ENCODE measurements around the gene NPEPL1.

NPEPL1 gene

DNA sequence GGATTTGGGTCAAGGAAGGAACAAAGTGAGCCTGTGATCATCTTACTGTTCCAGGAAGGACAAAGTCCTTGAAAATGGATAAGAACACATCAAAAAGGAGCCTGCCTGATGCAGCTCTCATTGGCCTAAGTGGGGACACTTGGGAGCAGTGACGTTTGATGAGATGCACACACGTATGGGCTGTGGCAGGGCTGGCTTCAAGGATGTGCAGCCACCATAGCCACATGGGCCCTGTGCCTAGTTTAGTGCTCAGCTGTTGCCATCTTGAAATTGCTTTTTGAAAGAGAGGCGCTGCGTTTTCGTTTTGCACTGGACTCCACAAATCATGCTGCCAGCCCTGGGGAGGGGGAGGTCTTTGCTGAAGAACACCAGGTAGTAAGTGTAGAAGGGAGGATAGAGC, 6.6 kb upstream of the NPEPL1 start:
- no peak for DNase-seq

DNA sequence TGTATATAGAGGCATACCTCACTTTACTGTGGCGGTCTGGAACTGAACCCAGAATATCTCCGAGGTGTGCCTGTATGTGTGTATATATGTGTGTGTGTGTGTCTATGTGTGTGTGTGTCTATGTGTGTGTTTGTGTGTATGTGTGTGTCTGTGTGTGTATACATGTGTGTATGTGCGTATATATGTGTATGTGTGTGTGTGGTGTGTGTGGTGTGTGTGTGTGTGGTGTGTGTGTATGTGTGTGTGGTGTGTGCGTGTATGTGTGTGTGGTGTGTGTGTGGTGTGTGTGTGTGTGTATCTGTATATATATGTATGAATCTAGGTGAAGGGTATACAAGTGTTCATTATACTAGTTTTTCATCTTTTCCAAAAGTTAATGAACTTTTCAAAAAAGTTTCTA, 4.2 kb upstream of the NPEPL1 start:
- DNase-seq, result no peak

DNA sequence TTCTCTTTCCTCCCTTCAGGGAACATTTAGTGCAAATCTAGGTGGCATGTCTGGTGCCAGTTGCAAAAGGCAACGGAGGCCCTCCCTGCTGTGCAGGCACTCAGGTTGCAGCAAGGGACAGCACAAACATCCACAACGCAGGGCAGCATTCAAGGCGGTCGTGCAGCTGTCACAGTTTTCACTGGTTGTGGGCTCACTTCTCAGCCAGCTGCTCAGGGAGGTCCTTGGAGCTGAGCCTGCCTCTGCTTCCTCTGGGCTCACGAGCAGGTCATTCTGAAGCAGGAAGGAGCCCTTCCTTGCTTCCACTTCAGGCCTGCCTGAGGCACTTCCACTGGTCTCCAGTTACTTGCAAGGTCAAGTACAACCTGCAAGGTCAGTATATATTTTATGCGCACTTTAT, 3.8 kb upstream of the NPEPL1 start:
- DNase-seq, result no peak

DNA sequence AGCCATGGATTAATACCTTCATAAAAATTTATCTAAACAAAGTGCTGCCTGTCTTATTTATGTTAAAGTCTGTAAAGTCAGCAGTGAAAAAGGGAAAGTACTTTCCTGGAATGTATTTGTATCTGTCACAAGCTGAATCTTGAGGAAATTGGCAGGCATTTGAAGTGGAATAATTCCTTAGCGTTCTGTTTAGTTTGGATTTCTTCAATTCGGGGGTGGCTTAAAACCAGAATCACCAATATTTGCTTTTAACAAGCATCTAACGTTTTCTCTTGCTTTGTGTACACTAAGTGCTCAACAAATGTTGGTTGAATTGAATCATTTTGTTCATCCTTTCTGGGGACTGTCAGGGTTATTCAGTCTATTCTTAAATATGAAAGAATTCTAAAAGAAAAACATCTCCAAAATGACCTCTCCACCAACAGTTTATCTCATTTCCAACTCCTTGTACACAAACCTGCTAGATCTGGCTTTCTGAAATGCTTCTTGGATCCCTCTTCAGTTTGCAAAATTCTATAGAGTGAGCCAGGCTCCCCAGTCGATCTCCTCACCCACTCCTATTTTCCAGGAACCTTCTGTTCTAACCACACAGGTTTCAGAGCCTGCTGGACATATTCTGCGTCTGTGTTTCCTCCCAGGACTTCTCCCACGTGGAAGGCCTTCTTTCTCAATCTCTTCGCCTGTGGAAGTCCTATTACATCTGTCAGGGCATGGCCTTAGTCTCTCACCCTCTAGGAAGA, 2.0 kb upstream of the NPEPL1 start:
- DNase-seq, result no peak

DNA sequence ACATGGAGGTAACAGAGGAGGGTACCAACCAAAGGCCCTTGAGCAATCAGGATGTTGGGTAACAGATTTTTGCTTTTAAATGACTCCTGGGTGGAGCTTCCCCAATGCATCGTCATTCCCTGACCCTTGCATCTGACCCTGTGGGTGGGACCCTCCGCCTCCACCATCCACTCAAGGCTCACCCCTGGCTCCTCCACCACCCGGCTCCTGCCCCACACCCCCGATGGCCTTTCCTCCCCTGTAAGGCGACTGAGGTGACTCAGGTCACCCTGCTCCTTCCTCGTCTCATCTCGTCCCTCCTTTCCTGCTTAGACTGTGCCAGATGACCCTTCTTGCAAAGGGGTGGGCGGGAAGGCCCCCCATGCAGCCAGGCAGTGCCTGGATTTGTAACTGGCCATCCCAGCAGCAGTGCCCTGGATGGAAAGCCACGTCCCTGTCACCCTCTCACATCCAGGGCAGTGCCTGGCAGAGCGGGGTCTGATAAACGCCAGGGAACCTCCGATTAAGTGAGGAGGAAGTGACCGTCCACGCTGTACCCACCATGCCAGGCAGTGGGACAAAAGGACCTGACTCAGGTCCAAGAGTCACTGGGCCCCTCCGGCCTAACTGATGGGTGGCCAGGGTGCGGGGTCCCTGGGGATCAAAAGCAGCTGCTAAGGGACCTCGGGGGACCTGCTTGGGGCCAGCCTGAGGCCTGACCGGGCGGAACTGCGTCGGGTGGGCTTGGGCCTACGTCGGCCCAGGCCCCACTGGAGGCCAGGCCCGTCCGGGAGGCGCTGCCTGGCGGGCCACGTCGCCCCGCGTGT, 624 bp upstream of the NPEPL1 start:
- DNase-seq, result no peak

DNA sequence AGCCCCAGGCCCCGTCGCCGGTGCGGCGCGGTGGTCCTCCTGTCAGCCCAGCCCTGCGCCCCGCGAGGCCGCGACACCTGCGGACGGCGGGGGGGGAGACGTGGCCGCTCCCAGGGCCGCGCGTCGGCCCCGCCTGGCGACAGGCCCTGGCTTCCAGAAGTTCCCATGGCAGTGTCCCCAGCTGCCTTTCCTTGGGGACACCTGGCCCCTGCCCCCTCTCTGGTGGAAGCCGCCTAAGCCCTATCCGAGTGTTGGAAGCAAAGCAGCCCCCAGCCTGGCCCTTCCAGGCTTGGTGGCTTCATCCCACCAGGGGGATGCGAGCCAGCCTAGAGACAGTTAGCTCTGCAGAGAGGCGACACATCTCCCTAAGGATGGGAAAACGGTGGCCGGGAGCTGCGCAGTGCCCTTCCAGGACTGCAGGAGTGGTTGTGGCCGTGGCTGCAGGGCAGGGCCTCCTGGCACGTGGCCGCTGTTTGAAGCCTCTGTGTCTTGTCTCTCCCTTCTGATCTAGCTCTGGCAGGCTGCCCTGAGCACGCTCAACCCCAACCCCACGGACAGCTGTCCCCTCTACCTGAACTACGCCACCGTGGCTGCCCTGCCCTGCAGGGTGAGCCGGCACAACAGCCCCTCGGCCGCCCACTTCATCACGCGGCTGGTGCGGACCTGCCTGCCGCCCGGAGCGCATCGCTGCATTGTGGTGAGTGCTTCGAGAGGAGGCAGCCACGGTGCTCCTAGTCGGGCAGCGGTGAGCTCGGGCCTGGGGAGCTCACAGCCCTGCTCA, 816 bp downstream of the NPEPL1 start:
- no peak for DNase-seq

DNA sequence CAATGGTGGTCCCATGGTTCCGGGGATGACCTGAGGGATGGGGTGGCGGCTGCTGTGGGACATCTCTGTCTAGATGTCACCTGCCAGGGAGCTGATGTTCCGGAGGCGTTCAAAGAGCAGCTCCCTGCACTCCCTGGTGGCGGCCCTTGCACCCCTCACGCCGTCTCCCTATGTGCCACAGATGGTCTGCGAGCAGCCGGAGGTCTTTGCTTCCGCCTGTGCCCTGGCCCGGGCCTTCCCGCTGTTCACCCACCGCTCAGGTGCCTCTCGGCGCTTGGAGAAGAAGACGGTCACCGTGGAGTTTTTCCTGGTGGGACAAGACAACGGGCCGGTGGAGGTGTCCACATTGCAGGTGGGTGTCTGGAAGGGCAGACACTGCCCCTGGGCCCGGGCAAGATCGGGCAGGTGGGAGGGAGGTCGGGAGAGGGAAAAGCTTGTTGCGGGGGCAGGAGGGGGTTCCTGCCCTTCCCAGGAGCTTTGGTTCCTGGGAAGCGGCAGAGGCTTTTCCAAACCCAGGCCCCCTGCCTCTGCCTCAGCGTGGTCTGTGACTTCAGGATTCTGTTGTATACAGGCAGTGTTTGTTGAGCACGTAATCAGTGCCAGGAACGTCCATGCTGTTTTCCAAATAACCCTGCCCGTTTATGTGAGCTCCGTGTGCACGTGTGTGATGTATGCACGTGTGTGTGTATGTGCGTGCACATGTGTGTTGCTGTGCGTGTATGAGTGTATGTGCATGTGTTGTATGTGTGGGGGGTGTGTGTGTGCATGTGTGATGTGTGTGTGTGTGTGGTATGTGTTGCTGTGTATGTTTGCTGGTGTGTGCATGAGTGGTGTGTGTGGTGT, 1.9 kb downstream of the NPEPL1 start:
- no peak for DNase-seq

DNA sequence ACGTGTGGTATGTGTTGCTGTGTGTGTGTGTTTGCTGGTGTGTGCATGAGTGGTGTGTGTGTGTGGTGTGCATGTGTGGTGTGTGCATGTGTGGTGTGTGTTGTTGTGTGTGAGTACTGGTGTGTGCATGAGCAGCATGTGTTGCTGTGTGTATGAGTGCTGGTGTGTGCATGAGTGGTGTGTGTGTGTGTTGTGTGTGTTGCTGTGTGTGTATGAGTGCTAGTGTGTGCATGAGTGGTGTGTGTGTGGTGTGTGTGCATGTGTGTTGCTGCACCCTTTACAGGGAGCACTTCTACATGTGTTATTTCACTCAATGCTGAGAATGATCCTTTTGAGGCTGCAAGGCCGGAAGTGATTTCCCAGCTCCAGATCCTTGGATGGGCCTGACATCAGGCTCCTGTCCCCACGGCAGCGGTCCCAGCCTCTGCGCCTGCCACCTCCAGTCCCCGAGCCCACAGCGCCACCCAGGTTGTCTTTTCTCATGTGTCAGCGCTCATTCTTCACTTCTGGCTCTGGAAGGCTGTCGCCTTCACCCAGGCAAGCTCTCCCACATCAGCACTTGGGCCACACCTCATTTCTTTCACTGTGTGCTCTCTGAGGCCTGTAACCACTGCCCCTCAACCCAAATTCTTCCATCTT, 2.6 kb downstream of the NPEPL1 start:
- DNase-seq, result no peak

DNA sequence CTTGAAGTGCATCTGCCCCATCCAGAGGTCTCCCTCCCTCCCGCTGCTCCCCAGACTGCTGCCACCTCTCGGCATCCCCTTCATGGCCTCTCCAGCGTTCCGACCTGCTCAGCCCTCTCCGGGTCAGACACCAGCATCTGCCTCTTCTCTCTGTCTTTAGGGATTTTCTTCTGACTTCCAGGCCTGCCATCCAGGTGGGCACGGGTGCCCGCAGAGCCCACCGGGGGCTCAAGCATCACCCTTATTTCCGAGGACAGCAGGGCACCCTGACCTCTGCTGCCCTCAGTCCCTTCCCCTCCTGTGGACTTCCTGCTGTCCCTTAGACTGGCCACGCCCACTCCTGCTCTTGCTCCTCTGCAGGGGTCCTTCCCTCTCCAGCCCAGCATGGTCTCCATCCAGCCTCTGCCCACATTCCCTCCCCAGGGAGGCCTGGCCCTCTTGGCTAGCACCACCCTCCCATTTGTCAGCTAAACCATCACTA, 3.3 kb downstream of the NPEPL1 start:
- DNase-seq, result no peak

DNA sequence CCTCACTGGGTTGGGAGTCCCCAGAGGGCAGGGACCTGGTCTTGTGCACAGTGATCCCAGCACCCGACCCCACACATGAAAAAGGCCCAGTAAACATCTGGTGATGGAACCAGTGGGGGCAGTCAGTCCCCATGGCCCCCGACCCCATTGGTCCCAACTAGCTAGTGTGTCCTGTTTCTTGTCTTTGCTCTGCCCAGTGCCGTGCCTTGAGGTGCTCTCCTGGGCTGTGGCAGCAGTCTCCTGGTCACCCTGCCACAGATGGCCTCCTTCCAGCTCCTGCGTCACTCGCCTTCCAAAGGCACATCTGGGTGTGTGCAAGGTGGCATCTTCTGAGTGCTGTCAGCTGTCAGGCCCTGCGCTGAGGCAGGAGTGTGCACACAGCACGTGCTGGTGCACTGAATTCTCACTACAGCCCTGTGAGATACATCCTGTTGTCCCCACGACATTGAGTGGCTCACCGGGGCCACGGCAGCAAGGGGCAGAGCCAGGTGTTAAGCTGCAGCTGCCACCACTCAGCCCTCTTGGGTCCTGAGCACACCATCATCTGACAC, 3.9 kb downstream of the NPEPL1 start:
- no peak for DNase-seq

DNA sequence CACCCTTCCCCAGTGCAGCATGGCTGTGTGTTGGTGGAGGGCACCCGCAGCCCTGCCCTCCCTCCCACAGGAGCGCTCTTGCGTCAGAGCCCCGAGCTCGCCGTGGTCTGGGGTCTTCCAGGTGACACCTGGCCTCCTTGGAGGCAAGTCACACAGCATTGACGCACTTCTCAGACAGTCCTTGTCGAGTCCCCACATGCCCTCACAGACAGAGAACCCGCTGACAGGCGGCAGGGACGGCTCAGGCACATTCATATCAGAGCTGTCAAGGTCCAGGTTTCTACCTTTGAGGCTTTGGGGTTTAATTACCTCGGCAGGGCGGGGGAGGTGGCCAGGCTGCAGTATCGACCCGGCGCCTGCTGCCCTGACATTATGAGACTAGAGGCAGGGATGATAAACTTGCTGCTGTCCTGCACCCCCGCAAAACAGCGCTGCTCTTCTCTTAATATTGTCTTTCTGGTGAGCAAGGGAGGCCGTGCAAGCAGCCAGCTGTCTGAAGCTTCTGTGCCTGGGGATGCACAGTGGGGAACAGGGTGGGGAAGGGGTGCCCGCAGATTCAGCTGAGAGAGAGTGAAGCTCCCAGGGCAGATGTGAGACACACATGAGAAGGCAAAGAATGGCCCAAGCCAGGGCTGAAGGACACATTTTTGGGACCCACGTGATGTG, 4.7 kb downstream of the NPEPL1 start:
- DNase-seq, result no peak

DNA sequence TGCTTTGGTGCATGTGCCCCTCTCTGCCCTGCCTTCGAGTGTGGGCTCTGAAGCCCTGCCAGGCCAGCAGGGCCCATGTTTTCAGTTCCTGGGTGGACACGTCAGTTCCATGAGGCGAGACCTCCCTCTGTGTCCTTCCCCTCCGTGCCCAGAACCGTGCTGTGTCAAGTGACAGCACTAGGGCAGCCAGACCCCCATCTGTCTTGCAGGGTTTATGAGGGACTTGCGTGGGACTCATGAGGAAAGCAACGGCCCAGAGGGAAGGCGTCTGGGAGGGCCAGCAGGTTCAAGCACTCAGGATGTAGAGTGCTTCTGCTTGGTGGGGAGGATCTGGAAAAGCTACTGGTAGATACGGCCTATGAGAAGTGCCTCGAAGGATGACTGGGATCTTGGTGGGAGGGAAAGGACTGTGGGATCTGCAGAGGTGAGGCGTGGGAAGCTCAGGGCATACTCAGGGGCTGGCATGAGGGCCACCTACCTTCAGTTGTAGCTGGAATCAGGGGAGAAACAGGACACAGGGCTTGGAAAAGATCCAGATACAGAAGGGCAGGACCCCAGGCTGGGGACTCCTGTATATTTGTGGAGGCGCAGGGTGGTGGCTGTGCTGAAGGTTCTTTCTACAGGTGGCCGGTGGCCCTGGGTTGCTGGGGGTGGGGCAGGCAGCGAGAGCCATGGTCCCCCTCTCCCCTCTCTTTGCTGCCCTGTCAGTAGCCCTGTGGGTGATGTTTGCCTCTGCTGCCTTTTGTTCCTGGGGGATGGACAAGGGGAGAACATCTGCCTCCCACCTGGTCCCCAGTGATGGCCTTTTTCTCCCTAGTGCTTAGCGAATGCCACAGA, 5.5 kb downstream of the NPEPL1 start:
- no peak for DNase-seq

DNA sequence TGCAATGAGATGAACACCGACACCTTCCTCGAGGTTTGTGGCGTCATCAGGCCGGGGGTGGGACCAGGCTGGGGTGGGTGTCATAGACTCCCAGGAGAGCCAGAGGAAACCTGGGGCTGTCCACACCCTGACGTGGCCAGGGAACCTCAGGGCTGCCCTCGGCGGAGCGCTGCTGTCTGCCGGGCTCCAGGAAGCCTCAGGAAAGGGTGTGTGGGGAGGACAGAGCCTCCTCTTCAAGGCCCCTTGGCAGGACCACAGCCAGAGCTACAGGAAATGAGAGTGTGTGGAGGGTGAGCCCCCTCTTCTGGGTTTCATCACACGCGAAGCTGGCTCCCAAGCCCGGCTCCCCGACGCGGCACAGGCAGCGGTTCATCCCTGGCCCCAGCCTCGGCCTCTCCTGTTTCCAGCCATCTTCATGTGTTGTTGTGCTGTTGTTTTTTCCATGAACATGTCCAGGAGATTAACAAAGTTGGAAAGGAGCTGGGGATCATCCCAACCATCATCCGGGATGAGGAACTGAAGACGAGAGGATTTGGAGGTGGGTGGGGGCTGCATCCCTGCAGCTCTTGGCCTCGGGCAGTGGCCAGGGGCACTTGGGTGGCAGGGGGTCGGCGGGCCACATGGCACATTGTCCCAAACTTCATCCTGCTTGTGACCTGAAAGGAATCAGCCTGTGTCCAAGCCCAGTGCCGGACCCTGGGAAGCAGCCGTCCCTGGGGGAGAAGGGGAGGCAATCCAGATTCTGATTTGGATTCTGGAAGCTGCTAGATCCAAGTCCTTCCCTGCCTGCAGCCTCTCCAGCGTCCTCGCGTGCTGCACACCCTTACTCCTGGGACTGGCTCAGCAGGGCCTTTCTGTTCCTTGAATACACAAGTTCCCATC, 6.4 kb downstream of the NPEPL1 start:
- DNase-seq, result no peak

DNA sequence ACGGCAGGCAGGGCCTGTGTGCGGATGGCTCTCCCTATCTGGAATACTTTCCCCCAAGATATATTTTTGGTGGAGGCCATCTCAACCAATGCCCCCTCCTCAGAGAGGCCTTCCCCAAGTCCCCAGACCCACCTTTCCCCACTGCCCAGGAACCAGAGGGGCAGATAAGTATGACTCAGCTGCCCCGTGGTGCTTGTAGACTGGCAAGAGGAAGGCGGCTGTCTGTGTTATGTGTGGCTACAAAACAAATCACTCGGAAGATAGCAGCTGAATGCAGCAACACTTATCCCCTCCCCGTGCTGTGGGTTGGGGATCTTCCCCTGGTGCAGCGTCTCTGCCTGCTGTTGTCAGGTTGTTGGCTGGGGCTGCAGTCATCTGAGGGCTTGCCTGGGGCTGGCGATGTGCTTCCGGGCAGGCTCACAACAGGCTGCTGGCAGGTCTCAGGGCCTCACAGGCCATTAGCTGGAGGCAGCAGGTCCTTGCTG, 7.1 kb downstream of the NPEPL1 start:
- no peak for DNase-seq

DNA sequence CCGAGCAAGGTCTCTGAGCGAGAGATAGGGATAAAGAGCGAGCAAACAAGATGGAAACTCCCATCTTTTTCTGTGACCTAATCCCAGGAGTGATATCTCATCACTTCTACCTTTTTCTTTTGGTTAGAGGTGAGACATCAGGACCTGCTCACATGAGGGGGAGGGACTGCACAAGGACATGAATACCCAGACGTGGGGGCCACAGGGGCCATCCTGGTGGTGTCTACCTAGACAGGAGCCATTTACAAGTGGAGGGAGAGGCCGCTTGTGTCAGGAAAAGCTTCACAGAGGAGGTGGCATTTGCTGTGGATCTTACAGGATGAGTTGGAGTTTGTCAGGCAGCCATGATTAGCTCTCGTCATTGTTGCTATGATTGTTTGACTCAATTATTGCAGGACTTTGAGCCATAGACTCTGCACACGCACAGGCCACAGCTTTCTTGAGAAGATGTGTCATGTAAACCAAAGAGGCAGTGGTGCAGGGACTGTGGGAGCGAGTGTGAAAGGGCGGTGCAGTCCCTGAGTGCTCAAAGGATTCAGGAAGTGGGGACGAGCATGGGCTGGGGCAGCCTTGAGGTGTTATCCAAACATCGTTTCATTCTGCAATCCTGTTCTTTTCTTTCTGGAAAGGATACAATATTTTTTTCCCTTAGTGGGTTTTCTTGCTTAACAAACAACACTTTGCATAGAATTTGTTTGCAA, 7.7 kb downstream of the NPEPL1 start:
- DNase-seq, result no peak

DNA sequence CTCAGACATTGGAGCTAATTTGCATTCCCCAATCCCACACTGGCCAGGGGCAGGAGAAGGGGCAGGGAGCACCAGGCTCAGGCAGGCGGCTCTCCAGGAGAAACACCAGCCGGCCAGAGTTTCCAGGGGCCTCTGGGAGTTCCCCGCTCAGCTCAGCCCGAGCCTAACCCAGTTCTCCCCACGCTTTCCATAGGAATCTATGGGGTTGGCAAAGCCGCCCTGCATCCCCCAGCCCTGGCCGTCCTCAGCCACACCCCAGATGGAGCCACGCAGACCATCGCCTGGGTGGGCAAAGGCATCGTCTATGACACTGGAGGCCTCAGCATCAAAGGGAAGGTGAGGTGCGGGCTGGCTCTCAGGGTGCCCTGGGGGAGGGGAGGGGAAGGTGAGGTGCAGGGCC, 8.2 kb downstream of the NPEPL1 start:
- DNase-seq, result no peak

DNA sequence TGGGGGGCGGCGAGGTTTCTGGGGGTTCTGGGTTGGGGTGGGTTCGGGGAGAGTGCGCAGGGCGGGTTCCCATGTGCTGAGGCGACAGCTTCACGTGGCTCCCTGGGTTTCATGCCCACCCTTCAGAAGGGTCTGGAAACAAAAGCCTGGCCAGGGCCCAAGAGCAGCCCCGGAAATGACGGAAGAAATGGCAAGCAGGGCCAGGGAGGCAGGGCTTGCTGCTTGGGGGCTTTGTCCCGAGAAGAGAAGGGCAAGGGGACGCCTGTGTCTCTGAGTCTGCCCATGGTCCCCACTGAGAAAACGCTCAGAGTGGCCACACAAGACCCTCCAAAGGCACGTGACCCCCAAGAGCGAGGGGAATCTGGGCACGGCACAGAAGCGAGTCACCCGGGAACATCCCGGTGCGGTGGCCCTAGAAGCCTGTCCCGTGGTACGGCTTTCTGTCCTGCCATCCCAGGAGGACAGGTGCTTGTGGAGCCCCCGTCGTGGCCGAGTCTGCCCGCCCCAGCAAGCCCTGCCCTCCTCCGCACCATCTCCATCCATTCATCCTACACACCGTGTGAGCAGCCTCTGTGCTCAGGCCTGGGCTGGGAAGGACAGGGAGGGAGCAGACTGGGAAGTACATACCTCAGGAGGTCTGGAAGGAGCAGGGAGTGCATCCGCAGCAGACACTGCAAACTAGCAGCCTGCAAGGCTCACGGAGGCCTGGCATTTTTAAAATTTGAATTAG, 9.0 kb downstream of the NPEPL1 start:
- no peak for DNase-seq

DNA sequence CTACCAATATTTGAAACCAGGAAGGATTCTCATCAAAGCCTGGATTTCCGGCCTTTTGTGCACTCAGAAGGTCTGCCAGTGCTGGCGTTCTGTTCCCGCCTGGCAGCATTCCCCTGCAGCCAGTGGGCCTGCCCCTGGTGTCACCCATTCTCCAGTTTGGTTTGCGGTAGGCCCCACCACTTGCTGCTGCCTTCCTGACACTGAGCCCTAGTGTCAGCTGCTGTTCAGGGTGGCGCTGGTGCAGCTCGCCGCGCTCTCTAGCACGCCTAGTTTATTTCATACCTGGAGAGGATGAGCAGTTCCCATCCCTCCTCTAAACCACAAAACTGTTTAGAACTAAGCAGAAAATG, 9.5 kb downstream of the NPEPL1 start:
- DNase-seq, result no peak

All from T-helper 1 cell (primary cell).